K562 (cell line): ENCODE measurements around the gene DAGLA.

Experiments used
- COPS2 ChIP-seq: fragments of 450-650 bp; conservative IDR thresholded peaks from 2 replicates; pipeline ENCODE4 v1.6.1; 2016; ENCODE audit warnings: mild to moderate bottlenecking, moderate library complexity
- HDAC2 ChIP-seq: fragments of 450-650 bp; IDR thresholded peaks from 2 replicates; pipeline ENCODE4 v1.6.1; 2016; ENCODE audit warnings: mild to moderate bottlenecking
- JUNB ChIP-seq: fragments of 450-650 bp; formaldehyde crosslinking; conservative IDR thresholded peaks from 2 replicates; pipeline ENCODE4 v1.4.0; 2020; ENCODE audit warnings: mild to moderate bottlenecking
- MEF2A ChIP-seq: IDR thresholded peaks from 2 replicates; pipeline ENCODE4 v1.6.1; 2011; ENCODE audit warnings: low read depth, mild to moderate bottlenecking, low read length, moderate library complexity; ENCODE audit not compliant: control insufficient read depth
- MEF2D ChIP-seq: conservative IDR thresholded peaks from 2 replicates; pipeline ENCODE4 v1.6.1; 2016; ENCODE audit warnings: low read depth, missing genetic modification characterization, missing compliant biosample characterization
- MXI1 ChIP-seq: IDR thresholded peaks from 2 replicates; pipeline ENCODE4 v1.6.1; 2011; ENCODE audit warnings: low read depth, mild to moderate bottlenecking, improper control_type of control experiment, low read length
- POLR2A ChIP-seq: fragments of 450-650 bp; conservative IDR thresholded peaks from 2 replicates; pipeline ENCODE4 v1.6.1; 2016
- ZNF232 ChIP-seq: sonication (generic); formaldehyde crosslinking; IDR thresholded peaks from 2 replicates; pipeline ENCODE4 v1.8.0; 2022; ENCODE audit warnings: mild to moderate bottlenecking, missing genetic modification reagents
- TF ChIP-seq, protein P1 (sequence below), 3 experiments: IDR thresholded peaks in 2 of 3; conservative IDR thresholded peaks in 1 of 3; 2 replicates each; pipeline ENCODE4 v1.5.1; 2011 to 2012; ENCODE audit warnings: low read length in 3 of 3, mild to moderate bottlenecking in 3 of 3, control low read depth in 2 of 3, improper control_type of control experiment in 1 of 3, inconsistent platforms in 1 of 3, low read depth in 1 of 3, mixed read lengths in 1 of 3, moderate library complexity in 1 of 3; ENCODE audit not compliant: insufficient read depth in 2 of 3

DNA sequence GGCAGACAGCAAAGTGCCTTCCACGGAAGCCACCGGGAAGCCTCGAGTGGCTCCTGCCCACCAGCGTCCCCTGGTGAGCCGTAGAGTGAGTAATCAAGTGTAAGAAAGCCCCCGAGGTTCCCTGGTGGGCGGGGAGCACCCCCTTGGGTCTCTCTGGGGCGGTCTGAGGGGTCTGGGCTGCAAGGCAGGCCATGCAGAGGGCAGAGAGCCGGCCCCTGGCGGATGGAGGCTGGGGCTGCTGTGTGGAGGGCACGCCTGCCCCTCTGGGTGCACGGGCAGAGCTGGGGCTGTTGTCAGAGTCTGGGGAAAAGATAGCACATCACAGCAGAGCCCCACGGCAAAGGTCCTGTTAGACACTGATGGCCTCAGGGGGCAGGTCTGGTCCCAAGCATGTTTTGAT, 46.6 kb downstream of the DAGLA start:
- TF ChIP-seq MXI1 (no peak), JUNB (CRISPR knock-in tag) (no peak), MEF2A (no peak), MEF2D (tag) (no peak), HDAC2 (no peak), COPS2 (no peak), ZNF232 (no peak), POLR2A (no peak)
- TF ChIP-seq, protein P1, sequence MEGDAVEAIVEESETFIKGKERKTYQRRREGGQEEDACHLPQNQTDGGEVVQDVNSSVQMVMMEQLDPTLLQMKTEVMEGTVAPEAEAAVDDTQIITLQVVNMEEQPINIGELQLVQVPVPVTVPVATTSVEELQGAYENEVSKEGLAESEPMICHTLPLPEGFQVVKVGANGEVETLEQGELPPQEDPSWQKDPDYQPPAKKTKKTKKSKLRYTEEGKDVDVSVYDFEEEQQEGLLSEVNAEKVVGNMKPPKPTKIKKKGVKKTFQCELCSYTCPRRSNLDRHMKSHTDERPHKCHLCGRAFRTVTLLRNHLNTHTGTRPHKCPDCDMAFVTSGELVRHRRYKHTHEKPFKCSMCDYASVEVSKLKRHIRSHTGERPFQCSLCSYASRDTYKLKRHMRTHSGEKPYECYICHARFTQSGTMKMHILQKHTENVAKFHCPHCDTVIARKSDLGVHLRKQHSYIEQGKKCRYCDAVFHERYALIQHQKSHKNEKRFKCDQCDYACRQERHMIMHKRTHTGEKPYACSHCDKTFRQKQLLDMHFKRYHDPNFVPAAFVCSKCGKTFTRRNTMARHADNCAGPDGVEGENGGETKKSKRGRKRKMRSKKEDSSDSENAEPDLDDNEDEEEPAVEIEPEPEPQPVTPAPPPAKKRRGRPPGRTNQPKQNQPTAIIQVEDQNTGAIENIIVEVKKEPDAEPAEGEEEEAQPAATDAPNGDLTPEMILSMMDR (IDR thresholded peaks at IDR 0.05 in 2 of 3, conservative IDR thresholded peaks at IDR 0.05 in 1 of 3; ENCODE audit: insufficient read depth in 2 of 3, low read depth in 1 of 3, low read length in 3 of 3) = no peak
